Fibroblast of mammary gland (primary cell): ENCODE results near the gene METAP1D.
A peak's percentile ranks its signal among the peaks of the same experiment; 100 is the strongest.
"Not testable (repeated sequence)": the region's sequence is repeated elsewhere in the genome, so short reads cannot be mapped to it uniquely, and the experiment has no call there.

ENCODE experiments used
- DNase-seq: peaks from one replicate; pipeline ENCODE4 v3.0.0-alpha.2; 2010; ENCODE audit warnings: low read depth
- H3K4me3 ChIP-seq: 2 replicates; pipeline ENCODE4 v1.5.1; 2011; ENCODE audit warnings: low read depth, mild to moderate bottlenecking, low read length, moderate library complexity; ENCODE audit not compliant: control insufficient read depth
- TF ChIP-seq, protein P1 (sequence below): conservative IDR thresholded peaks from 2 replicates; pipeline ENCODE4 v1.5.1; 2011; ENCODE audit warnings: low read depth, low read length, inconsistent platforms; ENCODE audit not compliant: control insufficient read depth, insufficient read depth

Gene METAP1D

DNA sequence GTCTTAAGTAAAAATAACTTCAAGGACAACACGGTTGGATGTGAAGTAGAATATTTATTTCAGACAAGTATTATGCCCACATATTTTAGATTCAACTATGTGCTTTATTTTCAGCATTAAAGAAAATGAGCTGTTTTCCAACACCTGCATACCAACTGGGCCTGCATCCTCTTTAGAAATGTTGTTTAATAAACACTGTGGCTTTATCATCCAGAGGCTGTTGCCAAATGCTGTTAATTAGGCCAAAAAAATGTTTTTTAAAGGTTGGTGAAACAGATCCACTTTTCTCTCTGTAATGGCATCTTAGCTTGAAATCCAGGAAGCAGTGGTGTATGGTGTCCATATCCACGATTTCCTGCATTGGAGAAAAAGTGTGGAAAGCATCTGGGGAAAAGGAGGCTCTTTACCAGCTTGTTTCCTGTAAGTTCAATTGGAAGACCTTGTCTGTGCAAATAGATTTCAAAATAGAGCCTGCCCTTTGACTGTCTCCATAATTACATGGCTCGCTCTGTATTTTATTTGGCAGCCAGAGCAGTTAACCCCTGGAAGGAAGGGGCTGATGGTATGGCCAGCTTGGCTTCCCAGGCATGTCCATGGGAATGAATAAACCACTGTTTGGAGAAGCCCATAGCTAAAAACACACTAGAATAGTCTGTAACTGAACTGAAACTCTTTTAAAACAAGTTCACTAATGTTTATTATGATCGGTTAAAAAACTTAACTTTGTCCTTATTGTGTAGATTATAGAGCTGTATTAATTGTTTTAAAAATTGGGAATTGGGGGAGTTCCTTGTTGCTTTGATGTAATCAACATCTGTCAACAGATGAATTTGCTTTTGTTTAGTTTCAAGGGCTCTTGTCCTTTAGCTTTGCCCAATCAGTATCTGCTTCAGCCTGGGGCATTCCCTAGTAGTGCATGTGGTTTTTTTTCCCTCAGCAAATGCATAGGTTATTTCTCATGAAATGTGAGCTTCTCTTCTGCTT is 52.5 kb downstream of the METAP1D start:
- TF ChIP-seq, protein P1, sequence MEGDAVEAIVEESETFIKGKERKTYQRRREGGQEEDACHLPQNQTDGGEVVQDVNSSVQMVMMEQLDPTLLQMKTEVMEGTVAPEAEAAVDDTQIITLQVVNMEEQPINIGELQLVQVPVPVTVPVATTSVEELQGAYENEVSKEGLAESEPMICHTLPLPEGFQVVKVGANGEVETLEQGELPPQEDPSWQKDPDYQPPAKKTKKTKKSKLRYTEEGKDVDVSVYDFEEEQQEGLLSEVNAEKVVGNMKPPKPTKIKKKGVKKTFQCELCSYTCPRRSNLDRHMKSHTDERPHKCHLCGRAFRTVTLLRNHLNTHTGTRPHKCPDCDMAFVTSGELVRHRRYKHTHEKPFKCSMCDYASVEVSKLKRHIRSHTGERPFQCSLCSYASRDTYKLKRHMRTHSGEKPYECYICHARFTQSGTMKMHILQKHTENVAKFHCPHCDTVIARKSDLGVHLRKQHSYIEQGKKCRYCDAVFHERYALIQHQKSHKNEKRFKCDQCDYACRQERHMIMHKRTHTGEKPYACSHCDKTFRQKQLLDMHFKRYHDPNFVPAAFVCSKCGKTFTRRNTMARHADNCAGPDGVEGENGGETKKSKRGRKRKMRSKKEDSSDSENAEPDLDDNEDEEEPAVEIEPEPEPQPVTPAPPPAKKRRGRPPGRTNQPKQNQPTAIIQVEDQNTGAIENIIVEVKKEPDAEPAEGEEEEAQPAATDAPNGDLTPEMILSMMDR = no peak
- H3K4me3 ChIP-seq = no peak overlapping the region
- peak; percentile 10 for DNase-seq

DNA sequence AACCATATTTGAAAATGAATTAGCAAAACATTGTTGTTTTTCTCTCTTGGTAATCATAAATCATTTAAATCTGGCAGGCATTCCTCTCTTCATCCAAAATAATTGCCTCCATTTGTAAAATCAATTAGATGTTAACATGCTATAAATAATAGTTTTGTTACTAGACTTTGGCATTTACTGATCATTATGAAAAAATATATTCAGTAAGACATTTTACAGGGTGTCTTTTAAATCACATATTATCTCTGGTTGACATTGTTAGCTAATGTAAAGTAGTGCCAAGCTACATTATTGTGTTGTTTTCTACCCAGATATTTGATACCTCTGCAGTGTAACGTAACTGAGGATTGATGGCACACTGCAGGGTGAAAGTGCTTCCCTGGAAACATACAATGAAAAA is 53.7 kb downstream of the METAP1D start:
- TF ChIP-seq, protein P1 = no peak
- H3K4me3 ChIP-seq = no peak overlapping the region
- no peak for DNase-seq

DNA sequence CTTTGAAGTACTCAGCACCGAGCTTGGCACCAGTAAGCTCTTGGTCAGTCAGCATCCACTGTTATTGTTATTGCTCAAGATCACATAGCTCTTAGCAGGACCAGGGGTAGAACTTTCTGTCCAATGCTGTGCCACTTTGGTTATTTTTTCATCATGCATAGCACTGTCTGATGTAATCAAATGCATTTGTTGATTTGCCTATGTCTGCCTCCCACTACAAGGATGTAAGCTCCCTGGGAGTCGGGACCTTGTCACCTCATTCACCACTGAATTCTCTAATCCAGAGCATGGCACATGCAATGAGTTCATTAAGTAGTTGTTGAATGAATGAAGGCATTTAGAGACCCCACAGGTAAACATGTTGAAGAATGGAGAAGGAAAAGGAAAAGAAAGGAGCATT is 56.5 kb downstream of the METAP1D start:
- no peak for DNase-seq
- no peak overlapping the region for H3K4me3 ChIP-seq
- TF ChIP-seq, protein P1 = no peak

DNA sequence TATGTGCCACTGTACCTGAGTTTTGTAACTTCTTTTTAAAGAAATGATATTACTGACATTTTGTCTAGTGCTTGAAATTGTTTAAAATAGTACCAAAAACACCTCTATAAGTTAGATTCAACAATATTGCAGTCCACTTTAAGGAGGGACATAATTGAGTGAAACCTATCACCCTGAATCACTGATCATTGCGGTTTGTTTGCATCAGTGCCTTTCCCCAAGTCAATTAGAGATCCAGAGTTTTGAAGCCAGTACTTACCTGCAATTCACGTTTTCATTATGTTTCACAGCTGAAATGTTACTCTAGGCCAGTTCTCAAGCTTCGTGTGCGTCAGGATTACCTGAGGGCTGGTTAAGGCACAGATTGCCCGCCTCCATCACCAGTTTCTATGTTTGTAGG is 58.9 kb downstream of the METAP1D start:
- TF ChIP-seq, protein P1 = no peak
- H3K4me3 ChIP-seq = no peak overlapping the region
- DNase-seq = no peak

DNA sequence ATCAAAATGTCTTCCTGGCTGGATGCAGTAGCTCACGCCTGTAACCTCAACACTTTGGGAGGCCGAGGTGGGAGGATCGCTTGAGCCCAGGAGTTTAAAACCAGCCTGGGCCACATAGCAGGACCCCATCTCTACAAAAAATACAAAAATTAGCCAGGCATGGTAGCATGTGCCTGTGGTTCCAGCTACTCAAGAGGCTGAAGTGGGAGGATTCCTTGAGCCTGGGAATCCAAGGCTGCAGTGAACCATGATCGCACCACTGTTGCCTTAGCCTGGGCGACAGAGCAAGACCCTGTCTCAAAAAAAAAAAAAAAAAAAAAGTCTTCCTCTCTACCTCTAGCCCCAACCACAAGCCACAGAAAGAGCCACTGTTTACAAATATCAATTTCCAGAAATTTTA is 60.4 kb downstream of the METAP1D start:
- not testable (repeated sequence) for H3K4me3 ChIP-seq, DNase-seq

DNA sequence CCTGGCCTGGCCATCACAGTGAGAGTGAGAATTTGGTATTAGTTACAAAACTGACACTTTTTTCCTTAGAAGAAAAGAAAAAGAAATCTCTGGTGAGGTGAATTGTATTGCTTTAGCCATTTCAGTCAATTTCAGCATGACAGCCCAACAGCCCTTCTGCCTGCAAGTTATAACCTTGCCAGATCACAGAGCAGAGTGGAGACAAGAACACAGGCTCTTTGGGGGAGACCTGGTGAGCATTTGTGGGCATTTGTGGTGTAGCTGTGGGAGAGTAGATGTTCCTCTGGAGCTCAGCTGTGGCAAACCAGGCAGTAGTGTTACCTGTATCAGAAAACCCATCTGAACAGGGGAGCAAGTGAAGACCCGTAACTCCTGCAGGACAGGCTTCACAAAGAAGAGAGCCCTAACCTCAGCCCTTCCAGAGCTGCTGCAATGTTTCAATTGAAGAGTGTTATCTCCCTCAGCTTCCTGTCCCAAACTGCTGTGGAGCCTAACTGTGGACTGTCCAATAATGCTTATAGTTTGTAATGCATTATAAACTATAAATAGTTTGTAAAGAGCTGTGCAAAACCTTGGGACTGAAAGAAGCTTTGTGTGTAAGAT is 62.8 kb downstream of the METAP1D start:
- H3K4me3 ChIP-seq = no peak overlapping the region
- no peak for DNase-seq
- TF ChIP-seq, protein P1 = no peak

- TF ChIP-seq, protein P1 = no peak
- H3K4me3 ChIP-seq = no peak overlapping the region
- DNase-seq = no peak
Observed at GRCh38 chr2:172063446-172063845, 63.7 kb downstream of the METAP1D start.
